A549 treated with AZD9567 at 1 μM for 4 hours (cell line): Measurements from ENCODE around the gene CXorf66. TPM values are rescaled to one million over a fixed set of nuclear protein-coding genes. Genes with fewer than 3 reads are reported as not detected.

Experiments
- total RNA-seq: library from RNA; stranded (reverse); fragments of 200-300 nt; extraction: Qiagen RNA extraction; gene quantifications from 5 replicates; pipeline ENCODE4 v1.2.3, GENCODE V29; 2022; ENCODE audit not compliant: insufficient read depth

Gene CXorf66
- not detected in 5 replicates for total RNA-seq

GRCh38 chrX:139965421-139965820 is at the start of gene CXorf66:
CXorf66 (minus strand) TSS chrX:139965521; CDS start chrX:139965496, 25 bp downstream.

GRCh38 chrX:139932901-139933796 is 32.2 kb downstream of the CXorf66 start, which contains the start of gene ATP11C:
ATP11C (minus strand) TSS chrX:139933053; CDS start chrX:139932042, 1,011 bp downstream.

Other genes with a start within 250 kb of the CXorf66 start
- 7.1 to 11.7 TPM (median 10.9 TPM) in 5 replicates for gene ATP11C, start 32.5 kb downstream of the CXorf66 start, total RNA-seq